ENCODE results near the gene LKAAEAR1. TPM values are rescaled to one million over a fixed set of nuclear protein-coding genes. Genes with fewer than 3 reads are reported as not detected.

The LKAAEAR1 gene
- polyA plus RNA-seq, 1 donor (not counting 4 experiments of a cell fraction or from before 2014, with no cell fraction given): not detected

DNA sequence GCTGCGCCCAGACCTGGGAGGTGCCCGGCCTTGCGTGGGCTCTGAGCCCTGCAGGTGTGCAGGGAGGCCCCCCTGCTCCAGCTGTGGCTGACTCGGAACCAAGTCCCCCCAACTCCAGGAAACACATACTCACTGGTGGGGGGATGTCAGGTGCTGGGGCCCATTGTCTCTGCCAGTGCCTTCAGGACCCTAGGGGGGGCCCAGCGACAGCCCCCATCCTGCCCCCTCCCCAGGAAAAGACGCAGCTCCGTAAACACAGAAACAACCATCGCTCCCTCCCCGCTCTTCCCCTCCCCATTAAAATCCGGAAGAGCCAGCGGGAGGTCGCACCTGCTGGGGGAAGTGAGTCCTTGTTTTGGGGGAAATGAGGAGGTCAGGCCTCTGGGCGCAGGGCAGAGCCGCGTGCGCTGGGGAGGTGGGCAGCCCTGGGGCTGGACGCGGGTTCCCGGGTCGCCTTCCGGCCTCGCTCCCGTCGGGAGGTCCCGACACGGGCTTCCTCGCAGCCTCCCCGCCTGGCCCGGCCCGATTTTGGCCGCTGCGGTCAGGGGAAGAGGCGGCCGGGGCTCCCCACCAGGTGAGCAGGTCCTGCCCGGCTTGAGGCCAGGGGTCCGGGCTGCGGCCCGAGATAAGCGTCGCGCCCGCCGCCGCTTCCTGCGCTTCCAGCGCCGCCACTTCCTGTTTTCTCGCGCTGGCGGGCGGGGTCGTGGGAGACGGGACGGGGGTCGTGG lies 42.0 kb downstream of the LKAAEAR1 start:
- peaks cover 44% of the 10 kb centered on the region for H3K27me3 ChIP-seq (ENCODE audit: control insufficient read depth, extremely low read depth, insufficient read depth, low read length)

DNA sequence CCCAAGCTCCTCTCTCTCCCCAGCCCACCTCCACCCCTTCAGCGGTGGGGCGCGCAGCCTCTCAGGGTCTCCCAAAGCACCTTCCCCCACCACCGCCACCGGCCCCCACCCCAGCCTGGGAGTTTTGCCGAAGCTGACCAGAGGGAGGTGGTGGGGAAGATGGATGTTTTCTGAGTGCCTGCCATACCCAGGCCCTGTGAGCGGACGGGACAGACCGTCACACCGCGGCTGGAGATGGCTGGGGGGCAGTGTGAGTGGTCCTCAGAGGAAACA lies 42.5 kb downstream of the LKAAEAR1 start:
- Histone ChIP-seq H3K4me3 (ENCODE audit: control insufficient read depth in 2 of 3, extremely low read depth in 1 of 3, insufficient read depth in 2 of 3, low read depth in 1 of 3, low read length in 3 of 3) (no peak overlapping the region), H3K4me2 (ENCODE audit: control insufficient read depth, extremely low read depth, insufficient read depth, low read depth, low read length) (no peak overlapping the region), H3K4me1 (ENCODE audit: control insufficient read depth, extremely low read depth, insufficient read depth, low read length) (peaks cover 17% of the 10 kb centered on the region), H3K9ac (ENCODE audit: control insufficient read depth, extremely low read depth, insufficient read depth, low read length) (no peak overlapping the region), H3K9me3 (ENCODE audit: control insufficient read depth, low read depth, low read length) (no peaks in the 10 kb centered on the region), H3K9me1 (ENCODE audit: control insufficient read depth, extremely low read depth, insufficient read depth, low read length) (no peaks in the 10 kb centered on the region), H3K27me3 (ENCODE audit: control insufficient read depth, extremely low read depth, insufficient read depth, low read length) (peaks cover 43% of the 10 kb centered on the region), H3K36me3 (ENCODE audit: control insufficient read depth in 2 of 2, extremely low read depth in 1 of 2, insufficient read depth in 2 of 2, low read length in 2 of 2) (no peaks in the 10 kb centered on the region), H3K79me2 (ENCODE audit: control insufficient read depth, insufficient read depth, low read length) (no peaks in the 10 kb centered on the region), H2AFZ (ENCODE audit: control insufficient read depth, low read length) (no peak overlapping the region), H4K20me1 (ENCODE audit: control insufficient read depth, extremely low read depth, insufficient read depth, low read length) (no peaks in the 10 kb centered on the region), H3K27ac (ENCODE audit: control insufficient read depth, insufficient read depth, low read length) (no peak overlapping the region)
- dilution Hi-C loops (cut with MboI; ENCODE audit: extremely low pct_ligation_motif_present, low sequenced_read_pairs): no loop called here
- FAIRE-seq: no peak
- TF ChIP-seq EZH2 (IDR thresholded peaks at IDR 0.05; ENCODE audit: low read length): no peak
- TF ChIP-seq, protein P1, sequence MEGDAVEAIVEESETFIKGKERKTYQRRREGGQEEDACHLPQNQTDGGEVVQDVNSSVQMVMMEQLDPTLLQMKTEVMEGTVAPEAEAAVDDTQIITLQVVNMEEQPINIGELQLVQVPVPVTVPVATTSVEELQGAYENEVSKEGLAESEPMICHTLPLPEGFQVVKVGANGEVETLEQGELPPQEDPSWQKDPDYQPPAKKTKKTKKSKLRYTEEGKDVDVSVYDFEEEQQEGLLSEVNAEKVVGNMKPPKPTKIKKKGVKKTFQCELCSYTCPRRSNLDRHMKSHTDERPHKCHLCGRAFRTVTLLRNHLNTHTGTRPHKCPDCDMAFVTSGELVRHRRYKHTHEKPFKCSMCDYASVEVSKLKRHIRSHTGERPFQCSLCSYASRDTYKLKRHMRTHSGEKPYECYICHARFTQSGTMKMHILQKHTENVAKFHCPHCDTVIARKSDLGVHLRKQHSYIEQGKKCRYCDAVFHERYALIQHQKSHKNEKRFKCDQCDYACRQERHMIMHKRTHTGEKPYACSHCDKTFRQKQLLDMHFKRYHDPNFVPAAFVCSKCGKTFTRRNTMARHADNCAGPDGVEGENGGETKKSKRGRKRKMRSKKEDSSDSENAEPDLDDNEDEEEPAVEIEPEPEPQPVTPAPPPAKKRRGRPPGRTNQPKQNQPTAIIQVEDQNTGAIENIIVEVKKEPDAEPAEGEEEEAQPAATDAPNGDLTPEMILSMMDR (optimal IDR thresholded peaks at IDR 0.05 in 1 of 3, IDR thresholded peaks at IDR 0.05 in 1 of 3, conservative IDR thresholded peaks at IDR 0.05 in 1 of 3; ENCODE audit: extremely low read depth in 1 of 3, insufficient read depth in 2 of 3, low read length in 3 of 3): no peak
- DNase-seq (ENCODE audit: low read depth, low spot score): no peak

More for the DNA sequence above, 42.0 kb downstream of the LKAAEAR1 start:
- Histone ChIP-seq H2AFZ (ENCODE audit: control insufficient read depth, low read length) (peak overlapping the region; percentile 4), H3K4me2 (ENCODE audit: control insufficient read depth, extremely low read depth, insufficient read depth, low read depth, low read length) (peak overlapping the region; percentile 48), H3K9ac (ENCODE audit: control insufficient read depth, extremely low read depth, insufficient read depth, low read length) (no peak overlapping the region), H3K4me3 (ENCODE audit: control insufficient read depth in 2 of 3, extremely low read depth in 1 of 3, insufficient read depth in 2 of 3, low read depth in 1 of 3, low read length in 3 of 3) (peak overlapping the region in 1 of 3 experiments; percentile 20), H4K20me1 (ENCODE audit: control insufficient read depth, extremely low read depth, insufficient read depth, low read length) (no peaks in the 10 kb centered on the region), H3K27ac (ENCODE audit: control insufficient read depth, insufficient read depth, low read length) (no peak overlapping the region), H3K9me3 (ENCODE audit: control insufficient read depth, low read depth, low read length) (no peaks in the 10 kb centered on the region), H3K36me3 (ENCODE audit: control insufficient read depth in 2 of 2, extremely low read depth in 1 of 2, insufficient read depth in 2 of 2, low read length in 2 of 2) (no peaks in the 10 kb centered on the region), H3K9me1 (ENCODE audit: control insufficient read depth, extremely low read depth, insufficient read depth, low read length) (no peaks in the 10 kb centered on the region), H3K4me1 (ENCODE audit: control insufficient read depth, extremely low read depth, insufficient read depth, low read length) (peaks cover 17% of the 10 kb centered on the region), H3K79me2 (ENCODE audit: control insufficient read depth, insufficient read depth, low read length) (no peaks in the 10 kb centered on the region)
- FAIRE-seq: no peak
- TF ChIP-seq, protein P1 (optimal IDR thresholded peaks at IDR 0.05 in 1 of 3, IDR thresholded peaks at IDR 0.05 in 1 of 3, conservative IDR thresholded peaks at IDR 0.05 in 1 of 3; ENCODE audit: extremely low read depth in 1 of 3, insufficient read depth in 2 of 3, low read length in 3 of 3): no peak
- no peak for TF ChIP-seq EZH2 (IDR thresholded peaks at IDR 0.05; ENCODE audit: low read length)
- dilution Hi-C loops (cut with MboI; ENCODE audit: extremely low pct_ligation_motif_present, low sequenced_read_pairs): no loop called here
- no peak for DNase-seq (ENCODE audit: low read depth, low spot score)
